Hepatocyte (in vitro differentiated cells): ENCODE data around the gene PHLDB2. TPM values are rescaled to one million over a fixed set of nuclear protein-coding genes. Genes with fewer than 3 reads are reported as not detected.
"Not testable (repeated sequence)": the region's sequence is repeated elsewhere in the genome, so short reads cannot be mapped to it uniquely, and the experiment has no call there.

ENCODE experiments used
- DNase-seq: peaks from one replicate; pipeline ENCODE4 v3.0.0-alpha.2; 2016; ENCODE audit warnings: low spot score
- H2AFZ ChIP-seq: fragments of 200-600 bp; sonication (generic); 2 replicates; pipeline ENCODE4 v1.6.0; 2016; ENCODE audit warnings: antibody characterized with exemption, mild to moderate bottlenecking
- H3K27ac ChIP-seq: fragments of 200-600 bp; sonication (generic); 2 replicates; pipeline ENCODE4 v1.5.1; 2016; ENCODE audit warnings: mild to moderate bottlenecking
- H3K27me3 ChIP-seq: fragments of 200-600 bp; sonication (generic); 2 replicates; pipeline ENCODE4 v1.6.1; 2016
- H3K36me3 ChIP-seq: fragments of 200-600 bp; sonication (generic); replicated peaks from 2 replicates; pipeline ENCODE4 v1.5.1; 2016; ENCODE audit warnings: low read depth; ENCODE audit not compliant: insufficient read depth
- H3K4me1 ChIP-seq: fragments of 200-600 bp; sonication (generic); 2 replicates; pipeline ENCODE4 v1.5.1; 2016; ENCODE audit warnings: mild to moderate bottlenecking, moderate library complexity; ENCODE audit not compliant: insufficient read depth
- H3K4me2 ChIP-seq: fragments of 200-600 bp; sonication (generic); 2 replicates; pipeline ENCODE4 v1.6.0; 2016
- H3K4me3 ChIP-seq: fragments of 200-600 bp; sonication (generic); 2 replicates; pipeline ENCODE4 v1.5.1; 2016; ENCODE audit warnings: mild to moderate bottlenecking
- H3K79me2 ChIP-seq: fragments of 200-600 bp; sonication (generic); 2 replicates; pipeline ENCODE4 v1.6.0; 2017; ENCODE audit warnings: mild to moderate bottlenecking
- H3K9me2 ChIP-seq: fragments of 200-600 bp; sonication (generic); replicated peaks from 2 replicates; pipeline ENCODE4 v1.6.0; 2017; ENCODE audit warnings: mild to moderate bottlenecking; ENCODE audit not compliant: insufficient read depth
- H3K9me3 ChIP-seq: fragments of 200-600 bp; sonication (generic); 2 replicates; pipeline ENCODE4 v1.5.1; 2016; ENCODE audit warnings: low read depth, mild to moderate bottlenecking
- H4K20me1 ChIP-seq: fragments of 200-600 bp; sonication (generic); 2 replicates; pipeline ENCODE4 v1.6.0; 2016; ENCODE audit warnings: mild to moderate bottlenecking; ENCODE audit not compliant: insufficient read depth, poor library complexity, severe bottlenecking
- CTCF ChIP-seq: fragments of 200-600 bp; sonication (generic); IDR thresholded peaks from 2 replicates; pipeline ENCODE4 v1.5.1; 2016; ENCODE audit warnings: antibody characterized with exemption, mild to moderate bottlenecking; ENCODE audit not compliant: poor library complexity
- EZH2 ChIP-seq: fragments of 200-600 bp; sonication (generic); IDR thresholded peaks from 2 replicates; pipeline ENCODE4 v1.6.1; 2016; ENCODE audit warnings: antibody characterized with exemption, mild to moderate bottlenecking, borderline replicate concordance
- EZH2phosphoT487 ChIP-seq: fragments of 200-600 bp; sonication (generic); IDR thresholded peaks from one replicate; pipeline ENCODE4 v1.6.1; 2018; ENCODE audit warnings: antibody characterized with exemption, mild to moderate bottlenecking, low read depth, moderate library complexity; ENCODE audit not compliant: unreplicated experiment, severe bottlenecking
- WGBS: methylation state at CpG from one replicate; pipeline ENCODE4 v1.1.6; 2016; ENCODE audit warnings: low lambda C conversion rate; ENCODE audit errors: missing lambda C conversion rate; 5-methylcytosine and 5-hydroxymethylcytosine counted together
- polyA plus RNA-seq: library from polyadenylated mRNA; unstranded; fragments of >200 nt; fragmentation: Nextera tagmentation; extraction: Ambion mirVana; gene quantifications from 2 replicates; pipeline ENCODE4 v1.2.1, GENCODE V29; 2016
- total RNA-seq: library from RNA; depleted of rRNA; stranded (reverse); fragments of >200 nt; gene quantifications from 2 replicates; pipeline ENCODE4 v1.2.3, GENCODE V29; 2014

Gene PHLDB2
- total and polyA plus RNA-seq, 2 experiments from 2014 or later: 49.0 to 52.7 TPM

GRCh38 chr3:111812701-111813100 is 46.4 kb upstream of the PHLDB2 start:
- TF ChIP-seq EZH2 (no peak), EZH2phosphoT487 (no peak), CTCF (no peak)
- H3K4me2 ChIP-seq: no peak overlapping the region
- no peaks in the 10 kb centered on the region for H3K9me2 ChIP-seq
- H3K27me3 ChIP-seq: no peaks in the 10 kb centered on the region
- WGBS: 65% methylated on average over 1 of the region's 1 CpG
- no peaks in the 10 kb centered on the region for H4K20me1 ChIP-seq
- H3K4me3 ChIP-seq: no peak overlapping the region
- peak overlapping the region; percentile 56 for H3K27ac ChIP-seq
- no peak for DNase-seq
- peaks cover 39% of the 10 kb centered on the region for H3K4me1 ChIP-seq
- H3K36me3 ChIP-seq: no peaks in the 10 kb centered on the region
- H2AFZ ChIP-seq: no peak overlapping the region
- H3K79me2 ChIP-seq: no peaks in the 10 kb centered on the region
- H3K9me3 ChIP-seq: no peaks in the 10 kb centered on the region

- no peak overlapping the region for H3K4me2 ChIP-seq
- H3K9me3 ChIP-seq: no peaks in the 10 kb centered on the region
- no peaks in the 10 kb centered on the region for H3K36me3 ChIP-seq
- DNase-seq: no peak
- WGBS: 92% methylated on average over 1 of the region's 1 CpG
- H3K27ac ChIP-seq: no peak overlapping the region
- peaks cover 39% of the 10 kb centered on the region for H3K4me1 ChIP-seq
- no peak overlapping the region for H3K4me3 ChIP-seq
- H3K79me2 ChIP-seq: no peaks in the 10 kb centered on the region
- no peak overlapping the region for H2AFZ ChIP-seq
- TF ChIP-seq EZH2: no peak
- no peak for TF ChIP-seq EZH2phosphoT487
- no peak for TF ChIP-seq CTCF
- no peaks in the 10 kb centered on the region for H4K20me1 ChIP-seq
- H3K9me2 ChIP-seq: no peaks in the 10 kb centered on the region
- no peaks in the 10 kb centered on the region for H3K27me3 ChIP-seq
Measured at GRCh38 chr3:111813441-111813840, 45.6 kb upstream of the PHLDB2 start.

GRCh38 chr3:111813979-111814378 is 45.1 kb upstream of the PHLDB2 start:
- H3K4me3 ChIP-seq: no peak overlapping the region
- TF ChIP-seq EZH2phosphoT487 (no peak), EZH2 (no peak), CTCF (no peak)
- no peaks in the 10 kb centered on the region for H3K9me2 ChIP-seq
- H3K27ac ChIP-seq: no peak overlapping the region
- no peak overlapping the region for H3K4me2 ChIP-seq
- no peaks in the 10 kb centered on the region for H4K20me1 ChIP-seq
- 81% methylated on average over 1 of the region's 1 CpG for WGBS
- H3K79me2 ChIP-seq: no peaks in the 10 kb centered on the region
- H3K27me3 ChIP-seq: no peaks in the 10 kb centered on the region
- no peaks in the 10 kb centered on the region for H3K9me3 ChIP-seq
- peaks cover 34% of the 10 kb centered on the region for H3K4me1 ChIP-seq
- DNase-seq: no peak
- H3K36me3 ChIP-seq: no peaks in the 10 kb centered on the region
- no peak overlapping the region for H2AFZ ChIP-seq

- peaks cover 11% of the 10 kb centered on the region for H3K4me1 ChIP-seq
- 88% methylated on average over 1 of the region's 1 CpG for WGBS
- not testable (repeated sequence) for H3K27ac ChIP-seq
Measured at GRCh38 chr3:111816771-111817170, 42.3 kb upstream of the PHLDB2 start.

More at GRCh38 chr3:111816771-111817170, 42.3 kb upstream of the PHLDB2 start:
- not testable (repeated sequence) for DNase-seq, H2AFZ ChIP-seq, H4K20me1 ChIP-seq, H3K27me3 ChIP-seq, H3K4me3 ChIP-seq, H3K4me2 ChIP-seq, H3K9me2 ChIP-seq, H3K79me2 ChIP-seq, H3K36me3 ChIP-seq, H3K9me3 ChIP-seq
